RWPE2 (cell line): ENCODE measurements around the gene KCNMB2.

Experiments
- ATAC-seq: fragments of 200-7000 bp; cut with Tn5 transposase; 3 replicates; pipeline ENCODE4 v1.9.1; 2021; ENCODE audit warnings: low read depth
- DNase-seq: peaks from one replicate; pipeline ENCODE4 v3.0.0-alpha.2; 2020; ENCODE audit warnings: low spot score
- H3K27ac ChIP-seq: fragments of 450-650 bp; 2 replicates; pipeline ENCODE4 v1.5.1; 2017; ENCODE audit warnings: mild to moderate bottlenecking; ENCODE audit not compliant: poor library complexity, severe bottlenecking
- H3K27me3 ChIP-seq: fragments of 250-450 bp; sonication (Bioruptor Pico); 2 replicates; pipeline ENCODE4 v1.5.1; 2021; ENCODE audit warnings: mild to moderate bottlenecking, moderate library complexity; ENCODE audit not compliant: insufficient read depth, poor library complexity, severe bottlenecking
- H3K36me3 ChIP-seq: fragments of 250-450 bp; sonication (Bioruptor Pico); 2 replicates; pipeline ENCODE4 v1.5.1; 2020; ENCODE audit warnings: low read depth, mild to moderate bottlenecking, moderate library complexity
- H3K4me1 ChIP-seq: fragments of 250-450 bp; sonication (Bioruptor Pico); 2 replicates; pipeline ENCODE4 v1.5.1; 2021; ENCODE audit warnings: mild to moderate bottlenecking, moderate library complexity; ENCODE audit not compliant: insufficient read depth, poor library complexity, severe bottlenecking
- H3K4me3 ChIP-seq: fragments of 250-450 bp; sonication (Bioruptor Pico); 2 replicates; pipeline ENCODE4 v1.5.1; 2021; ENCODE audit warnings: mild to moderate bottlenecking, moderate library complexity; ENCODE audit not compliant: severe bottlenecking
- H3K9me3 ChIP-seq: fragments of 250-450 bp; sonication (Bioruptor Pico); 2 replicates; pipeline ENCODE4 v1.5.1; 2021; ENCODE audit warnings: mild to moderate bottlenecking, moderate library complexity; ENCODE audit not compliant: severe bottlenecking
- CTCF ChIP-seq: fragments of 450-650 bp; IDR thresholded peaks from one replicate; pipeline ENCODE4 v1.5.1; 2017; ENCODE audit warnings: mild to moderate bottlenecking, moderate library complexity; ENCODE audit not compliant: poor library complexity, severe bottlenecking

The KCNMB2 gene

GRCh38 chr3:178762385-178762784 lies 226.1 kb downstream of the KCNMB2 start:
- no peak for ATAC-seq
- H3K4me1 ChIP-seq = no peaks in the 10 kb centered on the region
- no peaks in the 10 kb centered on the region for H3K36me3 ChIP-seq
- H3K27ac ChIP-seq = no peak overlapping the region
- no peak for DNase-seq
- TF ChIP-seq CTCF = no peak
- H3K27me3 ChIP-seq = no peaks in the 10 kb centered on the region
- H3K4me3 ChIP-seq = no peak overlapping the region
- no peaks in the 10 kb centered on the region for H3K9me3 ChIP-seq

- no peak for DNase-seq
- no peak for ATAC-seq
- H3K9me3 ChIP-seq = no peaks in the 10 kb centered on the region
- no peaks in the 10 kb centered on the region for H3K36me3 ChIP-seq
- H3K4me1 ChIP-seq = no peaks in the 10 kb centered on the region
- no peaks in the 10 kb centered on the region for H3K27me3 ChIP-seq
- no peak overlapping the region for H3K27ac ChIP-seq
- no peak overlapping the region for H3K4me3 ChIP-seq
- TF ChIP-seq CTCF = no peak
Measured at GRCh38 chr3:178765472-178765871, 229.2 kb downstream of the KCNMB2 start.

- Histone ChIP-seq H3K27me3 (no peaks in the 10 kb centered on the region), H3K4me1 (no peaks in the 10 kb centered on the region), H3K27ac (no peak overlapping the region), H3K4me3 (no peak overlapping the region), H3K9me3 (no peaks in the 10 kb centered on the region), H3K36me3 (no peaks in the 10 kb centered on the region)
- no peak for TF ChIP-seq CTCF
- no peak for DNase-seq
- ATAC-seq = no peak
Measured at GRCh38 chr3:178767581-178767980, 231.3 kb downstream of the KCNMB2 start.

GRCh38 chr3:178768072-178768864 lies 232.0 kb downstream of the KCNMB2 start:
- Histone ChIP-seq H3K27ac (no peak overlapping the region), H3K27me3 (no peaks in the 10 kb centered on the region), H3K4me1 (no peaks in the 10 kb centered on the region), H3K4me3 (no peak overlapping the region), H3K36me3 (no peaks in the 10 kb centered on the region), H3K9me3 (no peaks in the 10 kb centered on the region)
- ATAC-seq = no peak
- no peak for DNase-seq
- no peak for TF ChIP-seq CTCF

GRCh38 chr3:178771511-178771910 lies 235.3 kb downstream of the KCNMB2 start:
- Histone ChIP-seq H3K27me3 (peaks cover 2% of the 10 kb centered on the region), H3K4me1 (no peaks in the 10 kb centered on the region), H3K36me3 (no peaks in the 10 kb centered on the region), H3K4me3 (no peak overlapping the region), H3K27ac (no peak overlapping the region), H3K9me3 (no peaks in the 10 kb centered on the region)
- DNase-seq = no peak
- ATAC-seq = no peak
- TF ChIP-seq CTCF = no peak
